SK-N-SH (cell line): ENCODE results near the gene NECTIN1. TPM values are rescaled to one million over a fixed set of nuclear protein-coding genes. Genes with fewer than 3 reads are reported as not detected.

Experiments
- CTCF ChIA-PET: fragments of 300-600, 350-600 bp; formaldehyde crosslinking; extraction: SDS; loops from one replicate; lab custom pipeline; 2021; lab: Yijun Ruan, JAX
- POLR2A ChIA-PET: fragments of 350-600 bp; sonication (Branson Sonifier 250); formaldehyde crosslinking; extraction: SDS; loops from one replicate; lab custom pipeline; 2020; ENCODE audit warnings: antibody characterized with exemption, inconsistent platforms; lab: Yijun Ruan, JAX
- DNase-seq: peaks from one replicate; pipeline ENCODE4 v3.0.0; 2012
- H2AFZ ChIP-seq: fragments of 200-600 bp; sonication (generic); 2 replicates; pipeline ENCODE4 v1.8.1; 2016; ENCODE audit warnings: antibody characterized with exemption, mild to moderate bottlenecking, low read depth
- H3F3A ChIP-seq: fragments of 200-600 bp; sonication (generic); replicated peaks from 2 replicates; pipeline ENCODE3; 2016; ENCODE audit warnings: antibody characterized with exemption, mild to moderate bottlenecking; ENCODE audit not compliant: insufficient read depth
- H3K27ac ChIP-seq, 2 experiments: fragments of 200-500 bp in 1 of 2; fragments of 200-600 bp in 1 of 2; sonication (Bioruptor generic) in 1 of 2; sonication (generic), shearing (Covaris generic) in 1 of 2; 2 replicates each; pipeline versions ENCODE4 v1.5.1 to v1.6.1; 2014 to 2016; ENCODE audit warnings: low read depth in 2 of 2, inconsistent platforms in 1 of 2, low read length in 1 of 2, mild to moderate bottlenecking in 1 of 2, mixed read lengths in 1 of 2
- H3K27me3 ChIP-seq: fragments of 200-600 bp; sonication (generic), shearing (Covaris generic); 2 replicates; pipeline ENCODE4 v1.6.1; 2016; ENCODE audit warnings: mixed run types; ENCODE audit not compliant: insufficient read depth
- H3K36me3 ChIP-seq, 2 experiments: fragments of 200-500 bp in 1 of 2; fragments of 200-600 bp in 1 of 2; sonication (Bioruptor generic) in 1 of 2; sonication (generic) in 1 of 2; replicated peaks in 1 of 2; 2 replicates each; pipeline versions ENCODE3 to v1.5.1; 2014 to 2016; ENCODE audit warnings: low read length in 1 of 2, mild to moderate bottlenecking in 1 of 2; ENCODE audit not compliant: insufficient read depth in 2 of 2, control insufficient read depth in 1 of 2
- H3K4me1 ChIP-seq, 2 experiments: fragments of 200-500 bp in 1 of 2; fragments of 200-600 bp in 1 of 2; sonication (Bioruptor generic) in 1 of 2; sonication (generic), shearing (Covaris generic) in 1 of 2; 2 replicates each; pipeline versions ENCODE4 v1.5.1 to v1.6.1; 2014 to 2016; ENCODE audit warnings: low read depth in 1 of 2, low read length in 1 of 2, mixed run types in 1 of 2; ENCODE audit not compliant: insufficient read depth in 2 of 2, control insufficient read depth in 1 of 2
- H3K4me2 ChIP-seq: fragments of 200-600 bp; sonication (generic), shearing (Covaris generic); 2 replicates; pipeline ENCODE4 v1.6.1; 2017; ENCODE audit warnings: mixed run types
- H3K4me3 ChIP-seq, 2 experiments: fragments of 200-500 bp in 1 of 2; fragments of 200-600 bp in 1 of 2; sonication (Bioruptor generic) in 1 of 2; sonication (generic), shearing (Covaris generic) in 1 of 2; 2 replicates each; pipeline versions ENCODE4 v1.5.1 to v1.8.1; 2014 to 2016; ENCODE audit warnings: low read depth in 2 of 2, inconsistent platforms in 1 of 2, low read length in 1 of 2, mild to moderate bottlenecking in 1 of 2, mixed read lengths in 1 of 2, moderate library complexity in 1 of 2
- H3K79me2 ChIP-seq: fragments of 200-600 bp; sonication (generic); 2 replicates; pipeline ENCODE4 v1.8.1; 2017; ENCODE audit warnings: mild to moderate bottlenecking; ENCODE audit not compliant: insufficient read depth
- H3K9ac ChIP-seq: fragments of 200-600 bp; sonication (generic); 2 replicates; pipeline ENCODE4 v1.6.1; 2017; ENCODE audit warnings: mixed run types
- H3K9me2 ChIP-seq: fragments of 200-600 bp; sonication (generic); 2 replicates; pipeline ENCODE4 v1.6.1; 2017; ENCODE audit warnings: mixed run types
- H3K9me3 ChIP-seq: fragments of 200-600 bp; sonication (generic); 2 replicates; pipeline ENCODE4 v1.6.1; 2017; ENCODE audit warnings: mixed run types, mild to moderate bottlenecking, moderate library complexity
- H4K20me1 ChIP-seq: fragments of 200-600 bp; sonication (generic); 2 replicates; pipeline ENCODE4 v1.6.1; 2017; ENCODE audit warnings: mild to moderate bottlenecking, mixed run types; ENCODE audit not compliant: insufficient read depth
- CTCF ChIP-seq: fragments of 200-600 bp; sonication (generic); IDR thresholded peaks from 2 replicates; pipeline ENCODE4 v1.6.1; 2017; ENCODE audit warnings: antibody characterized with exemption, mild to moderate bottlenecking, moderate library complexity
- ELF1 ChIP-seq: IDR thresholded peaks from 2 replicates; pipeline ENCODE4 v1.4.0; 2012
- FOSL2 ChIP-seq: IDR thresholded peaks from 2 replicates; pipeline ENCODE4 v1.4.0; 2012; ENCODE audit warnings: low read depth, mild to moderate bottlenecking, moderate library complexity, borderline replicate concordance
- FOXJ3 ChIP-seq: sonication (generic); formaldehyde crosslinking; IDR thresholded peaks from 2 replicates; pipeline ENCODE4 v1.5.1; 2020; ENCODE audit warnings: mild to moderate bottlenecking, missing genetic modification reagents
- GABPA ChIP-seq: IDR thresholded peaks from 2 replicates; pipeline ENCODE4 v1.4.0; 2012; ENCODE audit warnings: low read depth, mild to moderate bottlenecking
- JUND ChIP-seq: IDR thresholded peaks from 2 replicates; pipeline ENCODE4 v1.4.0; 2012
- MEF2A ChIP-seq: IDR thresholded peaks from 2 replicates; pipeline ENCODE4 v1.4.0; 2012; ENCODE audit warnings: low read depth, borderline replicate concordance
- NRF1 ChIP-seq: IDR thresholded peaks from 2 replicates; pipeline ENCODE4 v1.6.1; 2012; ENCODE audit warnings: low read depth, mild to moderate bottlenecking, low read length
- RAD21 ChIP-seq: IDR thresholded peaks from 2 replicates; pipeline ENCODE4 v1.6.1; 2012; ENCODE audit warnings: mild to moderate bottlenecking, low read length
- RCOR1 ChIP-seq: fragments of 150-350 bp; IDR thresholded peaks from 2 replicates; pipeline ENCODE4 v1.6.1; 2017; ENCODE audit warnings: antibody characterized with exemption, low read length
- RFX5 ChIP-seq: IDR thresholded peaks from 2 replicates; pipeline ENCODE4 v1.6.1; 2012; ENCODE audit warnings: mild to moderate bottlenecking, improper control_type of control experiment, low read length
- SIN3A ChIP-seq: IDR thresholded peaks from 2 replicates; pipeline ENCODE4 v1.6.1; 2012; ENCODE audit warnings: low read depth, mild to moderate bottlenecking, low read length, moderate library complexity, borderline replicate concordance
- SMC3 ChIP-seq: IDR thresholded peaks from 2 replicates; pipeline ENCODE4 v1.6.1; 2012; ENCODE audit warnings: low read depth, low read length, improper control_type of control experiment
- TEAD4 ChIP-seq: IDR thresholded peaks from 2 replicates; pipeline ENCODE4 v1.4.0; 2012; ENCODE audit warnings: mild to moderate bottlenecking, borderline replicate concordance; ENCODE audit not compliant: insufficient read depth
- YY1 ChIP-seq: IDR thresholded peaks from 2 replicates; pipeline ENCODE4 v1.4.0; 2012; ENCODE audit warnings: low read depth, mild to moderate bottlenecking
- WGBS: methylation state at CpG from one replicate; pipeline ENCODE4 v1.1.6; 2017; ENCODE audit warnings: low lambda C conversion rate; 5-methylcytosine and 5-hydroxymethylcytosine counted together
- polyA plus RNA-seq, 3 experiments: library from polyadenylated mRNA; depleted of rRNA; stranded (reverse); fragments of >200 nt; gene quantifications; 2 replicates each; pipeline ENCODE4 v1.2.3, GENCODE V29; 2012
- TF ChIP-seq, protein P1 (sequence below): IDR thresholded peaks from 2 replicates; pipeline ENCODE4; 2012
- TF ChIP-seq, protein P2 (sequence below): IDR thresholded peaks from 2 replicates; pipeline ENCODE4 v1.4.0; 2012; ENCODE audit warnings: low read depth, borderline replicate concordance
- TF ChIP-seq, protein P3 (sequence below): IDR thresholded peaks from 2 replicates; pipeline ENCODE4 v1.6.1; 2012; ENCODE audit warnings: mild to moderate bottlenecking, low read depth, low read length, moderate library complexity

Gene NECTIN1
- polyA plus RNA-seq, 1 of the 3 experiments (the other 2 are of a cell fraction): 9.1 TPM

GRCh38 chr11:119726585-119727522 is 2.1 kb downstream of the NECTIN1 start:
- Histone ChIP-seq H3K36me3 (no peaks in the 10 kb centered on the region), H3K4me3 (peak overlapping the region; percentile 84 to 87), H3K27ac (peak overlapping the region in 1 of 2 experiments; percentile 97; a peak in 1 of 4 replicates), H3K9ac (peak overlapping the region; percentile 70; the same call in 1 of the 2 replicates), H3K4me2 (peak overlapping the region; percentile 98), H3K27me3 (no peaks in the 10 kb centered on the region), H3F3A (no peaks in the 10 kb centered on the region), H3K9me2 (no peaks in the 10 kb centered on the region), H3K79me2 (peaks cover 18% of the 10 kb centered on the region), H2AFZ (peak overlapping the region; percentile 82; the same call in 1 of the 2 replicates), H4K20me1 (peaks cover 36% of the 10 kb centered on the region), H3K4me1 (peaks cover 8 to 65% of the 10 kb centered on the region in 2 experiments; a peak in 3 of 4 replicates), H3K9me3 (no peaks in the 10 kb centered on the region)
- POLR2A ChIA-PET: interaction anchor here (0.6 to 2.8 kb wide), 9 partner anchors 9 to 382 kb away, joined by 3 to 17 read pairs (median 4); no protein-coding TSS in a partner anchor
- DNase-seq: no peak
- 29% methylated on average over 17 of the region's 21 CpGs for WGBS
- CTCF ChIA-PET: interaction anchor here (0.6 to 7.7 kb wide), 24 partner anchors 12 to 1906 kb away, joined by 3 to 129 read pairs (median 4); no protein-coding TSS in a partner anchor
- TF ChIP-seq ELF1 (no peak), CTCF (no peak), JUND (no peak), NRF1 (no peak), RFX5 (no peak), YY1 (no peak), RAD21 (no peak), SMC3 (no peak)
- TF ChIP-seq, protein P1, sequence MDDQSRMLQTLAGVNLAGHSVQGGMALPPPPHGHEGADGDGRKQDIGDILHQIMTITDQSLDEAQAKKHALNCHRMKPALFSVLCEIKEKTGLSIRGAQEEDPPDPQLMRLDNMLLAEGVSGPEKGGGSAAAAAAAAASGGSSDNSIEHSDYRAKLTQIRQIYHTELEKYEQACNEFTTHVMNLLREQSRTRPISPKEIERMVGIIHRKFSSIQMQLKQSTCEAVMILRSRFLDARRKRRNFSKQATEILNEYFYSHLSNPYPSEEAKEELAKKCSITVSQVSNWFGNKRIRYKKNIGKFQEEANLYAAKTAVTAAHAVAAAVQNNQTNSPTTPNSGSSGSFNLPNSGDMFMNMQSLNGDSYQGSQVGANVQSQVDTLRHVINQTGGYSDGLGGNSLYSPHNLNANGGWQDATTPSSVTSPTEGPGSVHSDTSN: no peak

GRCh38 chr11:119726150-119726553 is 2.8 kb downstream of the NECTIN1 start:
- Histone ChIP-seq H2AFZ (no peak overlapping the region), H3K36me3 (no peaks in the 10 kb centered on the region), H3K9me2 (no peaks in the 10 kb centered on the region), H3K4me2 (peak overlapping the region; percentile 98; the same call in 1 of the 2 replicates), H3K79me2 (peaks cover 18% of the 10 kb centered on the region), H3K4me3 (peak overlapping the region in 1 of 2 experiments; percentile 87; a peak in 2 of 4 replicates), H3K27ac (peak overlapping the region in 1 of 2 experiments; percentile 16; a peak in 1 of 4 replicates), H4K20me1 (peaks cover 36% of the 10 kb centered on the region), H3K9me3 (no peaks in the 10 kb centered on the region), H3K4me1 (peaks cover 15 to 72% of the 10 kb centered on the region in 2 experiments; a peak in 3 of 4 replicates), H3K27me3 (no peaks in the 10 kb centered on the region), H3K9ac (no peak overlapping the region), H3F3A (no peaks in the 10 kb centered on the region)
- ChIA-PET CTCF (interaction anchor here (0.9 to 7.7 kb wide), 10 partner anchors 17 to 446 kb away, joined by 3 to 129 read pairs (median 6); no protein-coding TSS in a partner anchor), POLR2A (interaction anchor here (0.6 to 2.2 kb wide), 3 partner anchors 8 to 147 kb away, joined by 3 to 14 read pairs (median 3); no protein-coding TSS in a partner anchor)
- DNase-seq: no peak
- 89% methylated on average over 6 of the region's 6 CpGs for whole genome bisulfite sequencing
- TF ChIP-seq RCOR1 (no peak), MEF2A (no peak), SIN3A (no peak), GABPA (no peak), SMC3 (no peak), RAD21 (no peak), ELF1 (no peak), TEAD4 (no peak), FOXJ3 (no peak), FOSL2 (no peak)
- TF ChIP-seq, protein P2, sequence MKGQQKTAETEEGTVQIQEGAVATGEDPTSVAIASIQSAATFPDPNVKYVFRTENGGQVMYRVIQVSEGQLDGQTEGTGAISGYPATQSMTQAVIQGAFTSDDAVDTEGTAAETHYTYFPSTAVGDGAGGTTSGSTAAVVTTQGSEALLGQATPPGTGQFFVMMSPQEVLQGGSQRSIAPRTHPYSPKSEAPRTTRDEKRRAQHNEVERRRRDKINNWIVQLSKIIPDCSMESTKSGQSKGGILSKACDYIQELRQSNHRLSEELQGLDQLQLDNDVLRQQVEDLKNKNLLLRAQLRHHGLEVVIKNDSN: no peak
- TF ChIP-seq, protein P3, sequence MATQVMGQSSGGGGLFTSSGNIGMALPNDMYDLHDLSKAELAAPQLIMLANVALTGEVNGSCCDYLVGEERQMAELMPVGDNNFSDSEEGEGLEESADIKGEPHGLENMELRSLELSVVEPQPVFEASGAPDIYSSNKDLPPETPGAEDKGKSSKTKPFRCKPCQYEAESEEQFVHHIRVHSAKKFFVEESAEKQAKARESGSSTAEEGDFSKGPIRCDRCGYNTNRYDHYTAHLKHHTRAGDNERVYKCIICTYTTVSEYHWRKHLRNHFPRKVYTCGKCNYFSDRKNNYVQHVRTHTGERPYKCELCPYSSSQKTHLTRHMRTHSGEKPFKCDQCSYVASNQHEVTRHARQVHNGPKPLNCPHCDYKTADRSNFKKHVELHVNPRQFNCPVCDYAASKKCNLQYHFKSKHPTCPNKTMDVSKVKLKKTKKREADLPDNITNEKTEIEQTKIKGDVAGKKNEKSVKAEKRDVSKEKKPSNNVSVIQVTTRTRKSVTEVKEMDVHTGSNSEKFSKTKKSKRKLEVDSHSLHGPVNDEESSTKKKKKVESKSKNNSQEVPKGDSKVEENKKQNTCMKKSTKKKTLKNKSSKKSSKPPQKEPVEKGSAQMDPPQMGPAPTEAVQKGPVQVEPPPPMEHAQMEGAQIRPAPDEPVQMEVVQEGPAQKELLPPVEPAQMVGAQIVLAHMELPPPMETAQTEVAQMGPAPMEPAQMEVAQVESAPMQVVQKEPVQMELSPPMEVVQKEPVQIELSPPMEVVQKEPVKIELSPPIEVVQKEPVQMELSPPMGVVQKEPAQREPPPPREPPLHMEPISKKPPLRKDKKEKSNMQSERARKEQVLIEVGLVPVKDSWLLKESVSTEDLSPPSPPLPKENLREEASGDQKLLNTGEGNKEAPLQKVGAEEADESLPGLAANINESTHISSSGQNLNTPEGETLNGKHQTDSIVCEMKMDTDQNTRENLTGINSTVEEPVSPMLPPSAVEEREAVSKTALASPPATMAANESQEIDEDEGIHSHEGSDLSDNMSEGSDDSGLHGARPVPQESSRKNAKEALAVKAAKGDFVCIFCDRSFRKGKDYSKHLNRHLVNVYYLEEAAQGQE: no peak
